Left lung (tissue), 10 donors: Measurements from ENCODE around the gene SRSF12. TPM values are rescaled to one million over a fixed set of nuclear protein-coding genes. Genes with fewer than 3 reads are reported as not detected.
"Not testable (repeated sequence)": the region's sequence is repeated elsewhere in the genome, so short reads cannot be mapped to it uniquely, and the experiment has no call there.

Experiments
- ATAC-seq: fragments of 200-7000 bp; cut with Tn5 transposase; one replicate; pipeline ENCODE4 v1.9.1; 2020; ENCODE audit warnings: moderate library complexity
- DNase-seq, 4 donors: peaks; one replicate each; pipeline ENCODE4 v3.0.0-alpha.2; 2013 to 2020
- H3K27ac ChIP-seq, 2 donors: fragments of 200-600 bp; sonication (generic) in 1 of 2; one replicate each; pipeline versions ENCODE4 v1.5.0 to v1.8.0; 2020 to 2021
- H3K27me3 ChIP-seq, 2 donors: fragments of 200-600 bp; sonication (generic) in 1 of 2; one replicate each; pipeline versions ENCODE4 v1.5.0 to v1.8.0; 2020 to 2021
- H3K36me3 ChIP-seq, 2 donors: fragments of 200-600 bp; sonication (generic) in 1 of 2; one replicate each; pipeline versions ENCODE4 v1.5.0 to v1.8.0; 2020 to 2021
- H3K4me1 ChIP-seq, 2 donors: fragments of 200-600 bp; one replicate each; pipeline ENCODE4 v1.8.0; 2021
- H3K4me3 ChIP-seq, 2 donors: fragments of 200-600 bp; sonication (generic) in 1 of 2; one replicate each; pipeline versions ENCODE4 v1.5.0 to v1.8.0; 2020 to 2021; ENCODE audit warnings: mild to moderate bottlenecking in 1 of 2
- H3K9me3 ChIP-seq, 2 donors: fragments of 200-600 bp; sonication (generic) in 1 of 2; one replicate each; pipeline versions ENCODE4 v1.5.0 to v1.8.0; 2020 to 2021
- intact Hi-C, 2 donors: fragments of 100-400 bp; cut with DNase I; formaldehyde crosslinking; loops; one replicate each; pipeline versions ENCODE4 v1.11.2 to v1.14.2; 2022
- polyA plus RNA-seq, 6 donors: library from polyadenylated mRNA; unstranded; fragments of 120-200 nt; gene quantifications; one replicate each; pipeline ENCODE4 v1.2.1, GENCODE V29; 2013; ENCODE audit not compliant: insufficient read length in 6 of 6
- total RNA-seq, 2 donors: library from RNA; stranded (reverse); fragmentation: NEBNext Ultra II Directional; extraction: Animal tissue kit (Norgen Biotek cat#: 25700); gene quantifications; one replicate each; pipeline ENCODE4 v1.2.1, GENCODE V29; 2021
- TF ChIP-seq, protein P1 (sequence below), 2 donors: fragments of 200-600 bp; sonication (generic) in 1 of 2; IDR thresholded peaks; one replicate each; pipeline versions ENCODE4 v1.5.0 to v1.8.0; 2021; ENCODE audit warnings: antibody characterized with exemption in 2 of 2
- donor health status: DM: no; HTN: yes; CAD: no.
- donor health status: DM: no; HTN: no; CAD: no.

Gene SRSF12
- total and polyA plus RNA-seq, 8 donors = 0.63 to 12.5 (median 9.6) TPM

DNA sequence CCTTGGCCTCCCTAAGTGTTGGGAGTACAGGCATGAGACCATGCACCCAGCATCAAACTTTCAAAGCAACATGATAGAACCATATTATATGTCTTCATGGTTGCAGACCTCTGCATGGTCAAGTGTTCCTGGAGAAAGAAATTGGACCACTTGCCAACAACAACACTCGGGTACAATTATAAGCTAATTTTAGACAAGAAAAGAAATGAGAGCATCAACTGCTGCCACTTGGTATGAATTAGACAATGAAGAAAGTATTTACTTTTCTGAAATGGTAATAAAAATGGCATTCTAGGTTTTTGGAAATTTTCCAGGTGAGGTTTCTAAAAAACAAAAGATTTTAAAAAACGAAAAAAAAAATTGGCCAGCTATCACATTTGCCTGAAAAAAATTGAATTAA lies 20.3 kb upstream of the SRSF12 start:
- Histone ChIP-seq H3K27me3 (no peaks in the 10 kb centered on the region), H3K36me3 (no peaks in the 10 kb centered on the region), H3K4me3 (no peak overlapping the region), H3K27ac (no peak overlapping the region), H3K9me3 (no peaks in the 10 kb centered on the region), H3K4me1 (no peaks in the 10 kb centered on the region)
- DNase-seq (no peak), ATAC-seq (no peak)
- TF ChIP-seq, protein P1, sequence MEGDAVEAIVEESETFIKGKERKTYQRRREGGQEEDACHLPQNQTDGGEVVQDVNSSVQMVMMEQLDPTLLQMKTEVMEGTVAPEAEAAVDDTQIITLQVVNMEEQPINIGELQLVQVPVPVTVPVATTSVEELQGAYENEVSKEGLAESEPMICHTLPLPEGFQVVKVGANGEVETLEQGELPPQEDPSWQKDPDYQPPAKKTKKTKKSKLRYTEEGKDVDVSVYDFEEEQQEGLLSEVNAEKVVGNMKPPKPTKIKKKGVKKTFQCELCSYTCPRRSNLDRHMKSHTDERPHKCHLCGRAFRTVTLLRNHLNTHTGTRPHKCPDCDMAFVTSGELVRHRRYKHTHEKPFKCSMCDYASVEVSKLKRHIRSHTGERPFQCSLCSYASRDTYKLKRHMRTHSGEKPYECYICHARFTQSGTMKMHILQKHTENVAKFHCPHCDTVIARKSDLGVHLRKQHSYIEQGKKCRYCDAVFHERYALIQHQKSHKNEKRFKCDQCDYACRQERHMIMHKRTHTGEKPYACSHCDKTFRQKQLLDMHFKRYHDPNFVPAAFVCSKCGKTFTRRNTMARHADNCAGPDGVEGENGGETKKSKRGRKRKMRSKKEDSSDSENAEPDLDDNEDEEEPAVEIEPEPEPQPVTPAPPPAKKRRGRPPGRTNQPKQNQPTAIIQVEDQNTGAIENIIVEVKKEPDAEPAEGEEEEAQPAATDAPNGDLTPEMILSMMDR (IDR thresholded peaks at IDR 0.05) = no peak
- intact Hi-C loops = loop anchor here in 1 of 2 donors (10.0 kb wide), 1 partner anchor 107 kb away; no protein-coding TSS in a partner anchor

DNA sequence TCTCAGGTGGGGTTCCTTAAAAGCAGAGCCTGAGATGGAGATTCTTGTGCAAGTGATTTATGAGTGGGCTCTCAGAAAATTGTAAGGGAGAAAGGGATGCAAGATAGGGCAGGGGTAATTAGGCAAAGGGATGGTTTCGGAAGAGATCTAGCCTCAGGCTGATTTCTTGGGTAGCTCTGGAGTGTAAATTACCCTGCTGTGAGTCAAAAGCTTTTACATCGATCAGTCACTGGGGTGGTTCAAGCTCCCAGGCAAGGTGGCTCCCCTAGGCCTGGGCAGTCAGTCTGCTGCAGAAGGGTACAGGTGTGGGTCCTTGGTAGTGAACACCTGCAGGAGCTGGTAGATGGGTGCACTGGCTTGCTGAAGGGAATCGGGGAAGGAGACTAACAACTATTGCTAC lies 16.9 kb upstream of the SRSF12 start:
- no peaks in the 10 kb centered on the region for H3K27me3 ChIP-seq
- H3K27ac ChIP-seq = no peak overlapping the region
- no peaks in the 10 kb centered on the region for H3K9me3 ChIP-seq
- H3K4me1 ChIP-seq = peaks cover 0 to 6% of the 10 kb centered on the region in 2 donors
- H3K4me3 ChIP-seq = no peak overlapping the region
- no peaks in the 10 kb centered on the region for H3K36me3 ChIP-seq
- no peak for DNase-seq
- intact Hi-C loops = loop anchor here in 1 of 2 donors (10.0 kb wide), 1 partner anchor 110 kb away; no protein-coding TSS in a partner anchor
- no peak for ATAC-seq
- TF ChIP-seq, protein P1 (IDR thresholded peaks at IDR 0.05) = no peak

DNA sequence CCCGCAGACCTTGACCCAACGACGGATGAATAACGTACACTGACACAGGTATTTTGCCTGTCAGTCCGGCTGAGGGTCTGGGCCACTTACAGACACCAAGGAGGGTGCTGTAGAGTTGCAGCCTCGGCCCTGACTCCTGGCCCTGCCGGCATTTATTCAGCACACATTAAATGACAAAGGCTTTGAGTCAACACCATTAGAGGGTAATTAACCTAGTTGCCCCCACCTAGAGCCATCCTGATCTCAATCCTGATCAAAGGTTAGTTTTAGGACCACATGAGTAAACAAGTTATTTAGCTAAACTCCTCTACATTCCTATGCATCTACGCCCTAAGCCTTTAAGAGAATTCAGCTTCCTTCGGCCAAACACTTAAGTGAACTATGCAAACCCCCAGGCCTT lies 16.1 kb upstream of the SRSF12 start:
- no peaks in the 10 kb centered on the region for H3K27me3 ChIP-seq
- no peaks in the 10 kb centered on the region for H3K9me3 ChIP-seq
- ATAC-seq (no peak), DNase-seq (no peak)
- intact Hi-C loops = loop anchor here in 1 of 2 donors (10.0 kb wide), 1 partner anchor 111 kb away; no protein-coding TSS in a partner anchor
- TF ChIP-seq, protein P1 (IDR thresholded peaks at IDR 0.05) = no peak
- H3K27ac ChIP-seq = no peak overlapping the region
- H3K36me3 ChIP-seq = no peaks in the 10 kb centered on the region
- H3K4me1 ChIP-seq = peaks cover 0 to 6% of the 10 kb centered on the region in 2 donors
- H3K4me3 ChIP-seq = no peak overlapping the region

DNA sequence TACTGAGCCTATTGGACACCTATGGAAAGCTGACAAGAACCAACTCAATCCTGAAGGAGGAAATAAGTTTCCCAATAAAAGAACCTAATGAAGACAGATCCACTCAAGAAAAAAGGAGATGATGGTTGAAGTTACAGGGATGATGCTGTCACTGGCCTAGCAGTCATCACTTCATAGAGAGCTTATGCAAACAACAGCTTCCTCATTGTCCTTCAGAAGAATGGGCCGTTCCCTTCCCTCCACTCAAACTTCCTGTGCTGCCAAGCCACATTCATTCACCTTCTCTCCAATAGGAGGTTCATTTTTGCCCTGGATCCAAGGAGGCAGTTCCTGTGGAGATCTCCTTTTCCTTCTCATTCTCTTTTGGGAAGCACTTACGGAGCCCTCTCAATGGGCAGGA lies 14.2 kb upstream of the SRSF12 start:
- H3K27me3 ChIP-seq = no peaks in the 10 kb centered on the region
- DNase-seq (no peak), ATAC-seq (no peak)
- H3K4me3 ChIP-seq = no peak overlapping the region
- intact Hi-C loops = loop anchor here in 1 of 2 donors (10.0 kb wide), 1 partner anchor 113 kb away; no protein-coding TSS in a partner anchor
- H3K4me1 ChIP-seq = peaks cover 0 to 11% of the 10 kb centered on the region in 2 donors
- H3K36me3 ChIP-seq = no peaks in the 10 kb centered on the region
- peak overlapping the region in 1 of 2 donors; percentile 24 for H3K27ac ChIP-seq
- H3K9me3 ChIP-seq = peaks cover 0 to 12% of the 10 kb centered on the region in 2 donors
- TF ChIP-seq, protein P1 (IDR thresholded peaks at IDR 0.05) = no peak

DNA sequence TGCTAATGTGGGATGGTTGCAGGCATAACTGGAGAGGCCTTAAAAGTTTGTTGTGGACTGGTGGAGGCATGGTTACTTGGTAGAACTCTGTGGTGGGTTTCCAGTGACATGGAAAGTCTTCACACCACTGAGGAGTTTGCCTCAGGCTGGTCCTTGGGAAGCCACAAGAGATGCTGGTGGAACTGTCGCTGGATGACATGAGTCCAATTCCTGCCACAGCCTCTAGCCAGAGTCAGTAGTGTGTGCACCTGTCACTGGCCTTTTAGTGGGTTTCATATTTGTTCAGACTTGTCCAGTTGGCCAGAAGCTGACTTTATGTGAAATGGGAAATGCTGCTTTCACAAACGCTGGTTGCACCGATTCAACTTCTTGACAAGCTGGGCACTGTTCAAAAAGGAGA lies 13.7 kb upstream of the SRSF12 start:
- peaks cover 0 to 12% of the 10 kb centered on the region in 2 donors for H3K9me3 ChIP-seq
- no peaks in the 10 kb centered on the region for H3K27me3 ChIP-seq
- H3K4me1 ChIP-seq = peaks cover 0 to 11% of the 10 kb centered on the region in 2 donors
- H3K36me3 ChIP-seq = no peaks in the 10 kb centered on the region
- TF ChIP-seq, protein P1 (IDR thresholded peaks at IDR 0.05) = no peak
- DNase-seq = no peak
- H3K4me3 ChIP-seq = no peak overlapping the region
- H3K27ac ChIP-seq = peak overlapping the region in 1 of 2 donors; percentile 24
- intact Hi-C loops = loop anchor here in 1 of 2 donors (10.0 kb wide), 1 partner anchor 113 kb away; no protein-coding TSS in a partner anchor
- ATAC-seq = no peak

DNA sequence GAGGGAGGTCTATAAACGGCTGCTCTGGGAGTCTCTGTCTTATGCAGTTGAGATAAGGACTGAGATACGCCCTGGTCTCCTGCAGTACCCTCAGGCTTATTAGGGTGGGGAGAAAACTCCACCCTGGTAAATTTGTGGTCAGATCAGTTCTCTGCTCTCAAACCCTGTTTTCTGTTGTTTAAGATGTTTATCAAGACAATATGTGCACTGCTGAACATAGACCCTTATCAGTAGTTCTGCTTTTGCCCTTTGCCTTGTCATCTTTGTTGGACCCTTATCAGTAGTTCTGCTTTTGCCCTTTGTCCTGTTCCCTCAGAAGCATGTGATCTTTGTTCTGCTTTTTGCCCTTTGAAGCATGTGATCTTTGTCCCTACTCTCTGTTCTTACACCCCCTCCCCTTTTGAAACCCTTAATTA lies 10.4 kb upstream of the SRSF12 start:
- H3K9me3 ChIP-seq = peaks cover 0 to 12% of the 10 kb centered on the region in 2 donors
- DNase-seq, intact Hi-C loops, ATAC-seq, H3K27me3 ChIP-seq, H3K4me3 ChIP-seq, H3K36me3 ChIP-seq: not testable (repeated sequence)
- peaks cover 0 to 11% of the 10 kb centered on the region in 2 donors for H3K4me1 ChIP-seq
- peak overlapping the region in 1 of 2 donors; percentile 74 for H3K27ac ChIP-seq
